ENCODE measurements around the gene EHBP1.
"Not testable (repeated sequence)": the region's sequence is repeated elsewhere in the genome, so short reads cannot be mapped to it uniquely, and the experiment has no call there.

EHBP1 gene

GRCh38 chr2:63054841-63055225, 349.3 kb downstream of the EHBP1 start:
- no peak for DNase-seq

GRCh38 chr2:63055226-63056106, 350.0 kb downstream of the EHBP1 start:
- no peak for DNase-seq

GRCh38 chr2:63056107-63057050, 350.9 kb downstream of the EHBP1 start:
- DNase-seq = no peak

- DNase-seq = no peak
Measured at GRCh38 chr2:63057249-63058143, 352.0 kb downstream of the EHBP1 start.

- no peak for DNase-seq
Measured at GRCh38 chr2:63058144-63058920, 352.8 kb downstream of the EHBP1 start.

GRCh38 chr2:63058921-63059792, 353.6 kb downstream of the EHBP1 start:
- DNase-seq = no peak

GRCh38 chr2:63059793-63060471, 354.4 kb downstream of the EHBP1 start:
- DNase-seq = no peak

- no peak for DNase-seq
Measured at GRCh38 chr2:63060472-63060991, 355.0 kb downstream of the EHBP1 start.

- no peak for DNase-seq
Measured at GRCh38 chr2:63064197-63064596, 358.7 kb downstream of the EHBP1 start.

GRCh38 chr2:63064661-63065060, 359.1 kb downstream of the EHBP1 start:
- DNase-seq = no peak

- no peak for DNase-seq
Measured at GRCh38 chr2:63066265-63066664, 360.8 kb downstream of the EHBP1 start.

GRCh38 chr2:63066838-63067237, 361.3 kb downstream of the EHBP1 start:
- DNase-seq = no peak

GRCh38 chr2:63071664-63072063, 366.2 kb downstream of the EHBP1 start:
- DNase-seq = no peak

- DNase-seq = no peak
Measured at GRCh38 chr2:63073994-63074393, 368.5 kb downstream of the EHBP1 start.

- DNase-seq = not testable (repeated sequence)
Measured at GRCh38 chr2:63074399-63074798, 368.9 kb downstream of the EHBP1 start.

- DNase-seq = no peak
Measured at GRCh38 chr2:63078852-63079606, 373.5 kb downstream of the EHBP1 start.

- DNase-seq = no peak
Measured at GRCh38 chr2:63081404-63081803, 375.9 kb downstream of the EHBP1 start.

- no peak for DNase-seq
Measured at GRCh38 chr2:63086687-63087086, 381.2 kb downstream of the EHBP1 start.

- no peak for DNase-seq
Measured at GRCh38 chr2:63092401-63092800, 386.9 kb downstream of the EHBP1 start.

Measured in activated naive CD4-positive, alpha-beta T cell treated with Interleukin-2 at 50 U/mL for 16 hours (primary cell).